Measurements from ENCODE around the gene ELN. TPM values are rescaled to one million over a fixed set of nuclear protein-coding genes. Genes with fewer than 3 reads are reported as not detected.

ELN gene
- total and polyA plus RNA-seq, 9 of the 15 experiments (the other 6 are each of a cell fraction or from before 2014, with no cell fraction given), result 0.20 TPM; not detected in 8

DNA sequence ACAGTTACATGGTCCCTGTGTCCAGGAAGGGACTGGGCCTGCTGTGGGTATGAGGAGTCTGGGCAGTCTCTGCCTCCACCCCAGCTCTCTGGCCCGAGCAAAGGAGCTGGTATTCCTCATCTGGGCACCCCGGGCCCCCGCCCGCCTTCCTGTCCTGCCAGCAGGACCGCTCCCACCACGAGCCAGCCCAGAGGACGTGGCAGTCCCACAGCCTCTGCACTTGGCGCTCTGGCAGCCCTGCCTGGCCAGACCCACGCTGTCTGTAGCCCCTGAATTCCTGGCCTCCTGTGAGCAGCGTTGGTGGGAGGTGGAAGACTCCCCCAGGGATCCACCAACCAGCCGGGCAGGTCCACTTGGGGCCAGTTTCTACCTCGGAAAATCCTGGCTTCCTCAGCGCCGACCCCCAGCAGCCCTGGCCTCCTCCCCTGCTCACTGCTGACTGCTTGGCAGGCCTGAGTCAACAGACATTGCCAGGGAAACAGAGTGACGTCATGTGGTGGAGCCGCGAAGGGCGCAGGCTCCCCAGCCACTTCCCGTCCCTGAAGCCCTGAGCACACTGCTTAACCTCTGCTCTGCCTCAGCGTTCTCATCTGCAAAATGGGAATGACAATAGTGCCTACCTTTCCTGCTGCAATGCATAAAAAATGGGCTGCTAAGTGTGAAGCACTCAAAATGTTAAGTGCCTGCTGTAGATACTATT is 34.0 kb downstream of the ELN start (continued):
- TF ChIP-seq ZNF165 (CRISPR knock-in tag; IDR thresholded peaks at IDR 0.05; ENCODE audit: borderline replicate concordance) (no peak), PTBP1 (IDR thresholded peaks at IDR 0.05; ENCODE audit: low read depth, low read length) (0 out of 2 replicates have a peak, but pooled peaks have one; percentile 56), SNIP1 (IDR thresholded peaks at IDR 0.05; ENCODE audit: low read depth) (no peak), TEAD1 (CRISPR knock-in tag; IDR thresholded peaks at IDR 0.05) (no peak), KLF10 (CRISPR knock-in tag; IDR thresholded peaks at IDR 0.05) (no peak), ESRRA (IDR thresholded peaks at IDR 0.05; ENCODE audit: borderline replicate concordance, low read depth) (peak; percentile 97), RBM34 (IDR thresholded peaks at IDR 0.05; ENCODE audit: borderline replicate concordance, insufficient read depth, low read length) (no peak), ZNF354B (CRISPR knock-in tag; IDR thresholded peaks at IDR 0.05) (no peak), FOSL1 (tag; conservative IDR thresholded peaks at IDR 0.05) (no peak; the same call in 1 of the 2 replicates), RFX1 (IDR thresholded peaks at IDR 0.05) (peak; percentile 79), TRIM24 (IDR thresholded peaks at IDR 0.05) (0 out of 4 replicates have a peak, but pooled peaks of 1 of the 2 experiments have one; percentile 10), BCOR (IDR thresholded peaks at IDR 0.05) (peak; percentile 99), ZFP36 (IDR thresholded peaks at IDR 0.05; ENCODE audit: low read depth, low read length, partially characterized antibody) (no peak), ZNF24 (IDR thresholded peaks at IDR 0.05) (peak; percentile 65), HDGF (IDR thresholded peaks at IDR 0.05) (peak; percentile 95; the same call in 1 of the 2 replicates), EGR1 (conservative IDR thresholded peaks at IDR 0.05) (no peak), ZNF232 (CRISPR knock-in tag; IDR thresholded peaks at IDR 0.05) (no peak)
- TF ChIP-seq, protein P1, sequence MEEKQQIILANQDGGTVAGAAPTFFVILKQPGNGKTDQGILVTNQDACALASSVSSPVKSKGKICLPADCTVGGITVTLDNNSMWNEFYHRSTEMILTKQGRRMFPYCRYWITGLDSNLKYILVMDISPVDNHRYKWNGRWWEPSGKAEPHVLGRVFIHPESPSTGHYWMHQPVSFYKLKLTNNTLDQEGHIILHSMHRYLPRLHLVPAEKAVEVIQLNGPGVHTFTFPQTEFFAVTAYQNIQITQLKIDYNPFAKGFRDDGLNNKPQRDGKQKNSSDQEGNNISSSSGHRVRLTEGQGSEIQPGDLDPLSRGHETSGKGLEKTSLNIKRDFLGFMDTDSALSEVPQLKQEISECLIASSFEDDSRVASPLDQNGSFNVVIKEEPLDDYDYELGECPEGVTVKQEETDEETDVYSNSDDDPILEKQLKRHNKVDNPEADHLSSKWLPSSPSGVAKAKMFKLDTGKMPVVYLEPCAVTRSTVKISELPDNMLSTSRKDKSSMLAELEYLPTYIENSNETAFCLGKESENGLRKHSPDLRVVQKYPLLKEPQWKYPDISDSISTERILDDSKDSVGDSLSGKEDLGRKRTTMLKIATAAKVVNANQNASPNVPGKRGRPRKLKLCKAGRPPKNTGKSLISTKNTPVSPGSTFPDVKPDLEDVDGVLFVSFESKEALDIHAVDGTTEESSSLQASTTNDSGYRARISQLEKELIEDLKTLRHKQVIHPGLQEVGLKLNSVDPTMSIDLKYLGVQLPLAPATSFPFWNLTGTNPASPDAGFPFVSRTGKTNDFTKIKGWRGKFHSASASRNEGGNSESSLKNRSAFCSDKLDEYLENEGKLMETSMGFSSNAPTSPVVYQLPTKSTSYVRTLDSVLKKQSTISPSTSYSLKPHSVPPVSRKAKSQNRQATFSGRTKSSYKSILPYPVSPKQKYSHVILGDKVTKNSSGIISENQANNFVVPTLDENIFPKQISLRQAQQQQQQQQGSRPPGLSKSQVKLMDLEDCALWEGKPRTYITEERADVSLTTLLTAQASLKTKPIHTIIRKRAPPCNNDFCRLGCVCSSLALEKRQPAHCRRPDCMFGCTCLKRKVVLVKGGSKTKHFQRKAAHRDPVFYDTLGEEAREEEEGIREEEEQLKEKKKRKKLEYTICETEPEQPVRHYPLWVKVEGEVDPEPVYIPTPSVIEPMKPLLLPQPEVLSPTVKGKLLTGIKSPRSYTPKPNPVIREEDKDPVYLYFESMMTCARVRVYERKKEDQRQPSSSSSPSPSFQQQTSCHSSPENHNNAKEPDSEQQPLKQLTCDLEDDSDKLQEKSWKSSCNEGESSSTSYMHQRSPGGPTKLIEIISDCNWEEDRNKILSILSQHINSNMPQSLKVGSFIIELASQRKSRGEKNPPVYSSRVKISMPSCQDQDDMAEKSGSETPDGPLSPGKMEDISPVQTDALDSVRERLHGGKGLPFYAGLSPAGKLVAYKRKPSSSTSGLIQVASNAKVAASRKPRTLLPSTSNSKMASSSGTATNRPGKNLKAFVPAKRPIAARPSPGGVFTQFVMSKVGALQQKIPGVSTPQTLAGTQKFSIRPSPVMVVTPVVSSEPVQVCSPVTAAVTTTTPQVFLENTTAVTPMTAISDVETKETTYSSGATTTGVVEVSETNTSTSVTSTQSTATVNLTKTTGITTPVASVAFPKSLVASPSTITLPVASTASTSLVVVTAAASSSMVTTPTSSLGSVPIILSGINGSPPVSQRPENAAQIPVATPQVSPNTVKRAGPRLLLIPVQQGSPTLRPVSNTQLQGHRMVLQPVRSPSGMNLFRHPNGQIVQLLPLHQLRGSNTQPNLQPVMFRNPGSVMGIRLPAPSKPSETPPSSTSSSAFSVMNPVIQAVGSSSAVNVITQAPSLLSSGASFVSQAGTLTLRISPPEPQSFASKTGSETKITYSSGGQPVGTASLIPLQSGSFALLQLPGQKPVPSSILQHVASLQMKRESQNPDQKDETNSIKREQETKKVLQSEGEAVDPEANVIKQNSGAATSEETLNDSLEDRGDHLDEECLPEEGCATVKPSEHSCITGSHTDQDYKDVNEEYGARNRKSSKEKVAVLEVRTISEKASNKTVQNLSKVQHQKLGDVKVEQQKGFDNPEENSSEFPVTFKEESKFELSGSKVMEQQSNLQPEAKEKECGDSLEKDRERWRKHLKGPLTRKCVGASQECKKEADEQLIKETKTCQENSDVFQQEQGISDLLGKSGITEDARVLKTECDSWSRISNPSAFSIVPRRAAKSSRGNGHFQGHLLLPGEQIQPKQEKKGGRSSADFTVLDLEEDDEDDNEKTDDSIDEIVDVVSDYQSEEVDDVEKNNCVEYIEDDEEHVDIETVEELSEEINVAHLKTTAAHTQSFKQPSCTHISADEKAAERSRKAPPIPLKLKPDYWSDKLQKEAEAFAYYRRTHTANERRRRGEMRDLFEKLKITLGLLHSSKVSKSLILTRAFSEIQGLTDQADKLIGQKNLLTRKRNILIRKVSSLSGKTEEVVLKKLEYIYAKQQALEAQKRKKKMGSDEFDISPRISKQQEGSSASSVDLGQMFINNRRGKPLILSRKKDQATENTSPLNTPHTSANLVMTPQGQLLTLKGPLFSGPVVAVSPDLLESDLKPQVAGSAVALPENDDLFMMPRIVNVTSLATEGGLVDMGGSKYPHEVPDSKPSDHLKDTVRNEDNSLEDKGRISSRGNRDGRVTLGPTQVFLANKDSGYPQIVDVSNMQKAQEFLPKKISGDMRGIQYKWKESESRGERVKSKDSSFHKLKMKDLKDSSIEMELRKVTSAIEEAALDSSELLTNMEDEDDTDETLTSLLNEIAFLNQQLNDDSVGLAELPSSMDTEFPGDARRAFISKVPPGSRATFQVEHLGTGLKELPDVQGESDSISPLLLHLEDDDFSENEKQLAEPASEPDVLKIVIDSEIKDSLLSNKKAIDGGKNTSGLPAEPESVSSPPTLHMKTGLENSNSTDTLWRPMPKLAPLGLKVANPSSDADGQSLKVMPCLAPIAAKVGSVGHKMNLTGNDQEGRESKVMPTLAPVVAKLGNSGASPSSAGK (IDR thresholded peaks at IDR 0.05), result no peak
